ENCODE measurements around the gene SLC12A4. TPM values are rescaled to one million over a fixed set of nuclear protein-coding genes. Genes with fewer than 3 reads are reported as not detected.
A peak's percentile ranks its signal among the peaks of the same experiment; 100 is the strongest.

The SLC12A4 gene
- polyA plus RNA-seq, 1 experiment = 115 TPM

- Histone ChIP-seq H3K36me3 (ENCODE audit: control insufficient read depth, insufficient read depth, low read length) (peaks cover 10% of the 10 kb centered on the region), H3K27me3 (ENCODE audit: control insufficient read depth, insufficient read depth, low read length) (no peaks in the 10 kb centered on the region), H3K4me3 (ENCODE audit: low read depth, low read length) (peak overlapping the region; percentile 80)
- ChIA-PET POLR2A (no interaction called here), CTCF (interaction anchor here (0.6 to 2.8 kb wide), 2 partner anchors 73 to 151 kb away, joined by 3 to 15 read pairs; no protein-coding TSS in a partner anchor)
- DNase-seq (ENCODE audit: low read depth) = no peak
- TF ChIP-seq CTCF (IDR thresholded peaks at IDR 0.05; ENCODE audit: insufficient read depth, low read depth, low read length) = no peak
Measured at GRCh38 chr16:67967958-67968399, 458 bp downstream of the SLC12A4 start.

- no peak for TF ChIP-seq CTCF (IDR thresholded peaks at IDR 0.05; ENCODE audit: insufficient read depth, low read depth, low read length)
- no peak for DNase-seq (ENCODE audit: low read depth)
- CTCF ChIA-PET = interaction anchor here (1.3 to 2.8 kb wide), 3 partner anchors 25 to 73 kb away, joined by 5 to 15 read pairs (median 9); partner anchors contain the start of gene PSMB10
- POLR2A ChIA-PET = interaction anchor here (0.6 to 1.0 kb wide), 2 partner anchors 31 to 133 kb away, joined by 3 to 4 read pairs; partner anchors contain the start of gene PSMB10
- Histone ChIP-seq H3K27me3 (ENCODE audit: control insufficient read depth, insufficient read depth, low read length) (no peaks in the 10 kb centered on the region), H3K36me3 (ENCODE audit: control insufficient read depth, insufficient read depth, low read length) (peaks cover 15% of the 10 kb centered on the region), H3K4me3 (ENCODE audit: low read depth, low read length) (peak overlapping the region; percentile 80)
Measured at GRCh38 chr16:67967183-67967957, 1.1 kb downstream of the SLC12A4 start.

- ChIA-PET CTCF (interaction anchor here (1.3 to 2.8 kb wide), 5 partner anchors 24 to 83 kb away, joined by 3 to 15 read pairs (median 5); partner anchors contain the start of gene PSMB10), POLR2A (interaction anchor here (0.6 to 1.0 kb wide), 3 partner anchors 30 to 132 kb away, joined by 3 to 4 read pairs (median 4); partner anchors contain the start of gene PSMB10)
- H3K36me3 ChIP-seq (ENCODE audit: control insufficient read depth, insufficient read depth, low read length) = peaks cover 22% of the 10 kb centered on the region
Measured at GRCh38 chr16:67966549-67967182, 1.8 kb downstream of the SLC12A4 start.

GRCh38 chr16:67965668-67966548 lies 2.5 kb downstream of the SLC12A4 start:
- no peak for TF ChIP-seq CTCF (IDR thresholded peaks at IDR 0.05; ENCODE audit: insufficient read depth, low read depth, low read length)

More at GRCh38 chr16:67966549-67967182, 1.8 kb downstream of the SLC12A4 start:
- no peak for TF ChIP-seq CTCF (IDR thresholded peaks at IDR 0.05; ENCODE audit: insufficient read depth, low read depth, low read length)
- no peaks in the 10 kb centered on the region for H3K27me3 ChIP-seq (ENCODE audit: control insufficient read depth, insufficient read depth, low read length)
- peak overlapping the region; percentile 80 for H3K4me3 ChIP-seq (ENCODE audit: low read depth, low read length)
- DNase-seq (ENCODE audit: low read depth) = no peak

More at GRCh38 chr16:67965668-67966548, 2.5 kb downstream of the SLC12A4 start:
- DNase-seq (ENCODE audit: low read depth) = no peak
- Histone ChIP-seq H3K36me3 (ENCODE audit: control insufficient read depth, insufficient read depth, low read length) (peaks cover 29% of the 10 kb centered on the region), H3K27me3 (ENCODE audit: control insufficient read depth, insufficient read depth, low read length) (no peaks in the 10 kb centered on the region), H3K4me3 (ENCODE audit: low read depth, low read length) (peak overlapping the region; percentile 80)
- CTCF ChIA-PET = interaction anchor here (0.7 to 2.8 kb wide), 6 partner anchors 24 to 127 kb away, joined by 3 to 15 read pairs (median 5); partner anchors contain the start of gene PSMB10
- POLR2A ChIA-PET = interaction anchor here (0.6 to 1.0 kb wide), 2 partner anchors 29 to 100 kb away, joined by 3 to 4 read pairs; partner anchors contain the start of gene PSMB10
